PC-3 (cell line): ENCODE data around the gene FAM221B. TPM values are rescaled to one million over a fixed set of nuclear protein-coding genes. Genes with fewer than 3 reads are reported as not detected.

ENCODE experiments used
- ATAC-seq: fragments of 200-7000 bp; cut with Tn5 transposase; 2 replicates; pipeline ENCODE4 v1.9.1; 2020; ENCODE audit warnings: mild to moderate bottlenecking, moderate library complexity
- BruUV-seq: library from RNA; stranded (reverse); fragments of 400-500 nt; replicated peaks from 2 replicates; lab custom pipeline; 2021; lab: Mats Ljungman, UMichigan
- CTCF ChIA-PET: fragments of 300-600 bp; sonication (Branson Sonifier 250); formaldehyde crosslinking; loops from one replicate; lab custom pipeline; 2022; ENCODE audit warnings: antibody characterized with exemption; lab: Charles Lee
- POLR2A ChIA-PET: fragments of 300-600 bp; sonication (Branson Sonifier 250); formaldehyde crosslinking; loops from one replicate; lab custom pipeline; 2022; ENCODE audit warnings: antibody characterized with exemption; ENCODE audit not compliant: unreplicated experiment; lab: Charles Lee
- DNase-seq: peaks from one replicate; pipeline ENCODE4 v3.0.0-alpha.2; 2015
- H2AFZ ChIP-seq: fragments of 300-600 bp; sonication (generic); 2 replicates; pipeline ENCODE4 v1.6.0; 2016; ENCODE audit warnings: antibody characterized with exemption, low read length
- H3F3A ChIP-seq: fragments of 300-600 bp; sonication (generic); one replicate; pipeline ENCODE4 v1.6.0; 2017; ENCODE audit warnings: antibody characterized with exemption, low read length, control low read depth, mild to moderate bottlenecking; ENCODE audit not compliant: unreplicated experiment
- H3K27ac ChIP-seq: fragments of 300-600 bp; sonication (generic); 2 replicates; pipeline ENCODE4 v1.5.1; 2016; ENCODE audit warnings: mild to moderate bottlenecking, low read length
- H3K27me3 ChIP-seq: fragments of 300-600 bp; sonication (generic); 2 replicates; pipeline ENCODE4 v1.6.1; 2016; ENCODE audit warnings: low read length, mixed read lengths
- H3K36me3 ChIP-seq: fragments of 300-600 bp; sonication (generic); 2 replicates; pipeline ENCODE4 v1.6.1; 2016; ENCODE audit warnings: low read depth, mixed run types, low read length, mixed read lengths
- H3K4me1 ChIP-seq: fragments of 300-600 bp; sonication (generic); 2 replicates; pipeline ENCODE4 v1.5.1; 2016; ENCODE audit warnings: low read length; ENCODE audit not compliant: insufficient read depth
- H3K4me2 ChIP-seq: fragments of 300-600 bp; sonication (generic); 2 replicates; pipeline ENCODE4 v1.6.0; 2016; ENCODE audit warnings: low read length
- H3K4me3 ChIP-seq: fragments of 300-600 bp; sonication (generic); 2 replicates; pipeline ENCODE4 v1.5.1; 2016; ENCODE audit warnings: mild to moderate bottlenecking, low read length, mixed read lengths
- H3K79me2 ChIP-seq: fragments of 300-600 bp; sonication (generic); 2 replicates; pipeline ENCODE4 v1.6.1; 2017; ENCODE audit warnings: low read length, mixed read lengths
- H3K9ac ChIP-seq: fragments of 300-600 bp; sonication (generic); 2 replicates; pipeline ENCODE4 v1.6.0; 2016; ENCODE audit warnings: mild to moderate bottlenecking, low read length
- H3K9me2 ChIP-seq: fragments of 300-600 bp; sonication (generic); replicated peaks from 2 replicates; pipeline ENCODE4 v1.6.1; 2016; ENCODE audit warnings: mixed run types, low read length, mixed read lengths
- H3K9me3 ChIP-seq: fragments of 300-600 bp; sonication (generic); 2 replicates; pipeline ENCODE4 v1.6.1; 2016; ENCODE audit warnings: low read length, mixed read lengths
- H4K20me1 ChIP-seq: fragments of 300-600 bp; sonication (generic); 2 replicates; pipeline ENCODE4 v1.6.1; 2016; ENCODE audit warnings: low read length, mixed read lengths
- CTCF ChIP-seq: fragments of 300-600 bp; sonication (generic); conservative IDR thresholded peaks from 2 replicates; pipeline ENCODE4 v1.5.1; 2017; ENCODE audit warnings: antibody characterized with exemption, low read depth, mild to moderate bottlenecking, low read length
- EZH2 ChIP-seq: fragments of 300-600 bp; sonication (generic); IDR thresholded peaks from one replicate; pipeline ENCODE4 v1.6.1; 2017; ENCODE audit warnings: antibody characterized with exemption, mild to moderate bottlenecking, low read length; ENCODE audit not compliant: unreplicated experiment
- EZH2phosphoT487 ChIP-seq: fragments of 300-600 bp; sonication (generic); IDR thresholded peaks from 2 replicates; pipeline ENCODE4 v1.6.1; 2018; ENCODE audit warnings: mild to moderate bottlenecking, antibody characterized with exemption, low read length, borderline replicate concordance
- intact Hi-C: fragments of 100-400 bp; cut with micrococcal nuclease; formaldehyde crosslinking; loops from 2 replicates; pipeline ENCODE4 v1.9.0; 2023
- total RNA-seq: library from RNA; depleted of rRNA; stranded (reverse); fragments of >200 nt; gene quantifications from 2 replicates; pipeline ENCODE4 v1.2.3, GENCODE V29; 2014

FAM221B gene
- total RNA-seq, 1 experiment from 2014 or later = not detected

GRCh38 chr9:35868933-35869332 lies 40.4 kb upstream of the FAM221B start:
- CTCF ChIA-PET = no interaction called here
- Histone ChIP-seq H3K9ac (no peak overlapping the region), H3K27me3 (no peaks in the 10 kb centered on the region), H3F3A (no peaks in the 10 kb centered on the region), H3K27ac (no peak overlapping the region), H3K79me2 (no peaks in the 10 kb centered on the region), H3K4me1 (peaks cover 9% of the 10 kb centered on the region), H3K4me3 (no peak overlapping the region), H3K36me3 (no peaks in the 10 kb centered on the region), H3K9me2 (no peaks in the 10 kb centered on the region), H4K20me1 (no peaks in the 10 kb centered on the region), H3K4me2 (no peak overlapping the region), H2AFZ (no peak overlapping the region), H3K9me3 (no peaks in the 10 kb centered on the region)
- ATAC-seq (no peak), DNase-seq (no peak)
- BruUV-seq = no TSS peak
- intact Hi-C loops = no loop called here
- POLR2A ChIA-PET = no interaction called here
- no peak for TF ChIP-seq EZH2
- TF ChIP-seq CTCF = no peak
- TF ChIP-seq EZH2phosphoT487 = no peak

GRCh38 chr9:35867538-35867937 lies 39.0 kb upstream of the FAM221B start:
- H3K9ac ChIP-seq = no peak overlapping the region
- no peaks in the 10 kb centered on the region for H3F3A ChIP-seq
- no peak overlapping the region for H3K27ac ChIP-seq
- ATAC-seq = no peak
- no peaks in the 10 kb centered on the region for H3K79me2 ChIP-seq
- no peaks in the 10 kb centered on the region for H3K9me3 ChIP-seq
- H3K4me1 ChIP-seq = peaks cover 9% of the 10 kb centered on the region
- ChIA-PET CTCF (no interaction called here), POLR2A (no interaction called here)
- H2AFZ ChIP-seq = no peak overlapping the region
- no peaks in the 10 kb centered on the region for H3K27me3 ChIP-seq
- TF ChIP-seq CTCF (no peak), EZH2 (no peak), EZH2phosphoT487 (no peak)
- H3K4me3 ChIP-seq = no peak overlapping the region
- H3K4me2 ChIP-seq = no peak overlapping the region
- intact Hi-C loops = no loop called here
- no TSS peak for BruUV-seq
- DNase-seq = no peak
- H4K20me1 ChIP-seq = no peaks in the 10 kb centered on the region
- H3K9me2 ChIP-seq = no peaks in the 10 kb centered on the region
- H3K36me3 ChIP-seq = no peaks in the 10 kb centered on the region

GRCh38 chr9:35864695-35865255 lies 36.2 kb upstream of the FAM221B start:
- no peaks in the 10 kb centered on the region for H3K9me2 ChIP-seq
- H3K79me2 ChIP-seq = no peaks in the 10 kb centered on the region
- DNase-seq = no peak
- H3K27me3 ChIP-seq = no peaks in the 10 kb centered on the region
- no peak overlapping the region for H2AFZ ChIP-seq
- H3K27ac ChIP-seq = no peak overlapping the region
- H3K4me2 ChIP-seq = no peak overlapping the region
- intact Hi-C loops = no loop called here
- no peak overlapping the region for H3K9ac ChIP-seq
- CTCF ChIA-PET = no interaction called here
- no peaks in the 10 kb centered on the region for H3K36me3 ChIP-seq
- H3K4me3 ChIP-seq = no peak overlapping the region
- no peaks in the 10 kb centered on the region for H3K4me1 ChIP-seq
- no peaks in the 10 kb centered on the region for H3F3A ChIP-seq
- H3K9me3 ChIP-seq = no peaks in the 10 kb centered on the region
- H4K20me1 ChIP-seq = no peaks in the 10 kb centered on the region
- no peak for TF ChIP-seq EZH2
- TF ChIP-seq EZH2phosphoT487 = no peak
- no peak for TF ChIP-seq CTCF
- ATAC-seq = no peak
- POLR2A ChIA-PET = no interaction called here
- no TSS peak for BruUV-seq
